Mucosa of stomach (tissue), 1 donor: Measurements from ENCODE around the gene UGT1A8.

Experiments
- H3K27me3 ChIP-seq: one replicate; pipeline ENCODE4 v1.7.0; 2013; ENCODE audit warnings: mild to moderate bottlenecking, low read length; ENCODE audit not compliant: control insufficient read depth, insufficient read depth
- H3K36me3 ChIP-seq: one replicate; pipeline ENCODE4 v1.7.0; 2013; ENCODE audit warnings: low read length; ENCODE audit not compliant: control insufficient read depth, insufficient read depth
- H3K4me1 ChIP-seq: one replicate; pipeline ENCODE4 v1.7.0; 2013; ENCODE audit warnings: mild to moderate bottlenecking, low read length; ENCODE audit not compliant: control insufficient read depth, insufficient read depth
- H3K4me3 ChIP-seq: one replicate; pipeline ENCODE4 v1.7.0; 2013; ENCODE audit warnings: low read length
- H3K9ac ChIP-seq: one replicate; pipeline ENCODE4 v1.7.0; 2013; ENCODE audit warnings: mild to moderate bottlenecking, low read length, moderate library complexity
- H3K9me3 ChIP-seq: one replicate; pipeline ENCODE4 v1.7.0; 2013; ENCODE audit warnings: mild to moderate bottlenecking, low read length, moderate library complexity; ENCODE audit not compliant: control insufficient read depth
- donor health status: Pancreatic carcinoma.

The UGT1A8 gene

GRCh38 chr2:233822101-233822771, 204.8 kb downstream of the UGT1A8 start:
- Histone ChIP-seq H3K4me1 (peaks cover 8% of the 10 kb centered on the region), H3K27me3 (no peaks in the 10 kb centered on the region), H3K36me3 (no peaks in the 10 kb centered on the region), H3K9ac (no peak overlapping the region), H3K4me3 (no peak overlapping the region), H3K9me3 (no peaks in the 10 kb centered on the region)
